ENCODE results near the gene TRPM1.

The TRPM1 gene

DNA sequence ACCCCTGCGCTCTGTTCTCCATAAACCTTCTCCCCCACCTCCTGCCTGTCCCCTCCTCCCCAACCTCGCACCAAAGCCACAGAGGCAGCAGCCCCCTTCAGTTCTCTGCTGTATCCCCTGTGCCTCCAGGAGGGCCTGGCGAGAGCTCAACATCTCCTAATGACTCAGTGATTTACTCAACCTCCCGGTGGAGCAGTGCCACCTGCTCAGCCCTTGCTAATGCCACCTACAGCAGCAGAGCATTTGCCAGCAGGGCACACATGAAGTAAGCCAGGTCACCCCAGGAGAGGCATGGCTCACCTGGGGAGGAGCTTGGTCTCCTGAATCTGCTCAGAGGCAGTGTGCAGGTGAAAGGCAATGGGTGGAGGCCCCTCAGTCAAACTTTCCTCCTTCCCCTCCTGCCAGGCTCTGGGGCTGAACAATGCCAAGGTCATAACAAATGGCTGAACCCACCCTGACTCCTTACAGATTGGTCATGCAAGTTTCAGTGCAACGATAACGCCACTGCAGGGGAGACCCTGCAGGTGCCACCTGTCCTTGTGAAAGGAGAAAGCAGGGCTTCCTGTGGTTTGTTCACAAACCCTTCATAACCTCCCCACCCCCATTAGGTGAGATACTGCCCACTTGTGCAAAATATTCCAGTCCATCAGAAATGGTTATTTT is 19.8 kb downstream of the TRPM1 start:
- no peak for FAIRE-seq

DNA sequence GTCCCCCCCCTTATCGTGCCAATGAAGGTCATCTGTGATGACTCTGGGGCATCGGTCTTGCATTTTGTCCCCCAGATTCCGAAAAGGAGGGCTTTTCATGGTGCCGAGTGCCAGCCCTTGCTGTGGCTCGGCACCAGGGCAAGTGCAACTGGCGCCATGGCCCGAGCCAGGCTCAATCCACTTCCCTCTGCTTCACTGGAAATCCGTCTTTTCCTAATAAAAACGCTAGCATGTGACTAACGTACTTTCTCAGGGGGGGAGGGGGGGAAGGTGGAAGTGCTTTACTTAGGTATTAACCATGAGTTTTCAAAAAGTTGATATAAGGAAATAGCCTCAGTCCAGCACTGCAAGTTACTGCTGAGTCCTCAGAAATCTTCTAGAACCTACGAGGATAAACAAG is 20.5 kb downstream of the TRPM1 start:
- no peak for FAIRE-seq

DNA sequence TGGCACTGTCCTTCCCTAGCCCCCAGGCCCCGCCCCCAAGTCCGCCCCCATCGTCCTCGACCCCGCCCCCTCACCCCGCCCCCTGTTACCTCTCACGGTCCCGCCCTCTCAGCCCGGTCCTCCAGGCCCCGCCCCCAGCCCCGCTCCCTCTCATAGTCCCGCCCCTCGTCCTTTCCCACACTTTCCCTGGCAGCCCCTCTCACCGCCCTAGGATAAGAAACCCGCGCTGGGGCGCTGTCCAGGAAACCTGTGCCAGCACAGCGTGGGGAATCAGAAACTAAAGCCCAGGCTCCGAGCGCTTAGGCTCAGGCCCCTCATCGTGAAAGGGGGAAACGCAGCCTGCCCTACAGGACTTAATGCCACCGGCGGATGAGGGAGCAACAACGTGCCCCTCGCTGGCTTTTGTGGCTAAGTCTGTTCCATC is 20.9 kb downstream of the TRPM1 start:
- no peak for FAIRE-seq

DNA sequence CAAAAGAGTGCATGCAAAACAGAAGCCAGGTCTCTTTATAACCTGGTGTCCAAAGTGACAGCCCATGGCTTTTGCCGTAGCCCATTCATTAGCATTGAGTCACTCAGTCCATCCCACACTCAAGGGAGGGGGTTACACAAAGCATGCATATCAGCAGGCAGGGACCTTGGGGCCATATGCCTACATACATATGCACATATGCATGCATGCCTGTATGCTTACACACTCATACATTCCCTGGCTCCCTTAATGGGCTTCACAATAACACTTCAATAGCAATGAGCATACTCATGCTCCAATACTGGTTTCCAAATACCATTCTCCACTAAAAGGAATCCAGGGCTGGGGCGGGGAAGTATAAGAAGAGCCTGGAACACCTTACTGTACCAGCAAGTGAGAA is 22.0 kb downstream of the TRPM1 start:
- no peak for FAIRE-seq

DNA sequence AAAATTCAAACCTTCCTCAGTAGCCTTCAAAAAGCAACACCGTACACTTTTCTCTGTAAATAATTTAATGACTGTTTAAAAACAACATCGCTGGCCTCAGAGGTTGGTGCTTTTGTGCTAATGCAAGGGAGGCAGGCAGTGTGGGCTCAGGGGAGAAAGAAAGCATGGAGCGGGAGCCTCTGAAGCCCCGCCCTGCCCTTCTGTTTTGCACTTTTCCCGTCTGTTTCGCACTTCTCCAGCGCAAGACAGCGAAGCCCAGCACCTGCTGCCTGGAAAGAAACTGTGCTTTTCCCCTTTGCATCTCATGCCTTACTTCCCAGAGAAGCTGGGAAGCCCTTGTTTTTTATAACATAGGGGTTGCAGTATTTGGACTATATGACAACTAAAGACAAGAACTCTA is 23.1 kb downstream of the TRPM1 start:
- no peak for FAIRE-seq

DNA sequence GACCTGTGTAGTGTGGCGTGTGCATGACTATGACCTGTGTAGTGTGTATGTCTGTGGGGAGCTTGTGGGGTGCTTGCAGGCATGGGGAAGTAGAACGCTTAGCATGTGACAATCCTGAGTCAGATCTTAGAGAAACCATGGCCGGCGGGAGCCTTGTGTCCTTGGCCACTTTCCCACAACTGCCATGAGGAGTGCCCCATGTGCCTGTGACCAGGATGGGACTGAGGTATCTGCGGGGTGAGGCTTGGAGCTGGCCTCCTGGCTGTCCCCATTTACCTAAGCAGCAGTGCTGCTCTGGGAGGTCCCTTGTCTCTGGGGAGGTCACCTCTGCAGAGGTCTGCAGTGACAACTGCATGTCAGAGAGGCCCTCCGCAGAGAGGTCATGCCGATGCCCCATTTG is 23.6 kb downstream of the TRPM1 start:
- no peak for FAIRE-seq

DNA sequence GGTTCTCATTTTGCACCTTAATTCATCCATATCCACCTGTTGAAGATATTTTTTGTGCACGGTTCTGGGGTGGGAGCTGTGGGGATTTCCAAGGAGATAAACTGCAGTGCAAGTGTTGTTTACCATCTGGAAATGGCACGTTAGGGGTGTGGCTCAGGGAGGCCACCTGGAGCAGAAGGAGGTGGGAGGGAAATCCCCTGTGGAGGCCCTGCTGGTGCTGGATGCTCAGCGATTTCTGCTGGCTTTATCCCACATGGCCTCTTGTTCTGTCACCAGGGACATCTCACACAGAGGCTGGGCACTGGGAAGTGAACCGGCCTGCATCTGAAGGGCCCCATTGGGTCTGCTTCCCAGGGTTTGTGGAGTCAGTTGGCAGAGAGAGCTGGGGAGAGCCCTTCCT is 24.3 kb downstream of the TRPM1 start:
- no peak for FAIRE-seq

DNA sequence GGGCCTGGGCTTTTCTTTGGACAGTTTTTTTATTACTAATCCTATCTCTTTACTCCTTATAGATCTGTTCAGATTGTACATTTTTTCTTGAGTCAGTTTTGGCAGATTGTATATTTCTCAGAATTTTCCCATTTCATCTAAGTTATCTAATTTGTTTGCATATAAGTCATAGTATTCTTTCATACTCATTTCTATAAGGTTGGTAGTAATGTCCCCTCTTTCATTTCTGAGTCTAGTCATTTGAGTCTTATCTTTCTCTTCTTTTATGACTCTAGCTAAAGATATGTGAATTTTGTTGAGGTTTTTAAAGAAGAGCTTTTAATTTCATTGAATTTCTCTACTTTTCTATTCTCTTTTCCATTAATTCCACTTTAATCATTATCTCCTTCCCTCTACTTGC is 27.2 kb downstream of the TRPM1 start:
- no peak for FAIRE-seq

DNA sequence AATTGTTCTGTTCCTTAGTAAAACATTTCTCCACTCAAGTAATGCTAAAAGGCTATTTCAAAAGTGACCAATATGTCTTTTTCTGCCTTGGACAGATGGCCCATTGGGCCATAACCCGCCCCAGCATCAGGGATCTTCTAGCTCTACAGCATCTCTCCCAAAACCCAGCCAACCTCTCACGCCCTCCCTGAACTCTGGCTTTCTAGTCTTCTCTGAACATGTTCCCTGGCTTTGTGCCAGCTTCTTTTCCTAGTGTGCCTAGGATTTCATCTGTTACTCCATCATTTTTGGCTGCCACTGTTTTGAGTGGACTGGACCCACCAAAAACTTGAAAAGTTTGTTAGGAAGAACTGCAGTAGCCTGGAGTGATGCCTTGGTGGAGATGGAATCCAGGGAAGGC is 30.7 kb downstream of the TRPM1 start:
- FAIRE-seq, result no peak

DNA sequence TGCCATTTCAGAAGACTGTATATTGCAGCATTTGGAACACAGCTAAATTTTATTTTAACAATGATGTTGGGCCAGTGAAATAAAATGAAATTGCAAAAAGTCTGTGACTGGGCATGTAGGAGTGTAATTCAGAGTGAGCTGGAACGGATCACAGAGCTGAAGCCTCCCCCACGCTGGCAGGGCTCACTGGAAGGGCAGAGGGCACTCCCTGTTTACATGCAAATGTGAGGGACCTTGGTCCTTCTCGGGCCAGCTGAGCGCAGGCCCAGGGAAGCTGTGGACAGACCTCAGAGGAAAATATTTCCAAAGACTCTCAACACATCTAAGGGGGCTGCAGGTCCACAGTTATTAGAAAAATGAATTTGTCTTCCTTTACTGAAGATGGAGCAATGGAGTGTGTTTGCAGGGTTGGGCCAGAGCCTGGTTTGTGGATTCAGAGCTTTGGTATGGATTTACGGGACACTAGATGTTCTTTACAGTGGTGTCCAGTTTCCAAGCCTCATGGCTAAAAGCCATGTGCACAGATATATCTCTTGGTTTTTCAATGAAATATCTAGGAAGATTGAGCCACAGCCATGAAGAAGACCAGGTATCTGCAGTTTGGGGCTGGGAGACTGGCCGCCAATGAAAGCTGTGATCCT is 32.0 kb downstream of the TRPM1 start:
- FAIRE-seq, result no peak

DNA sequence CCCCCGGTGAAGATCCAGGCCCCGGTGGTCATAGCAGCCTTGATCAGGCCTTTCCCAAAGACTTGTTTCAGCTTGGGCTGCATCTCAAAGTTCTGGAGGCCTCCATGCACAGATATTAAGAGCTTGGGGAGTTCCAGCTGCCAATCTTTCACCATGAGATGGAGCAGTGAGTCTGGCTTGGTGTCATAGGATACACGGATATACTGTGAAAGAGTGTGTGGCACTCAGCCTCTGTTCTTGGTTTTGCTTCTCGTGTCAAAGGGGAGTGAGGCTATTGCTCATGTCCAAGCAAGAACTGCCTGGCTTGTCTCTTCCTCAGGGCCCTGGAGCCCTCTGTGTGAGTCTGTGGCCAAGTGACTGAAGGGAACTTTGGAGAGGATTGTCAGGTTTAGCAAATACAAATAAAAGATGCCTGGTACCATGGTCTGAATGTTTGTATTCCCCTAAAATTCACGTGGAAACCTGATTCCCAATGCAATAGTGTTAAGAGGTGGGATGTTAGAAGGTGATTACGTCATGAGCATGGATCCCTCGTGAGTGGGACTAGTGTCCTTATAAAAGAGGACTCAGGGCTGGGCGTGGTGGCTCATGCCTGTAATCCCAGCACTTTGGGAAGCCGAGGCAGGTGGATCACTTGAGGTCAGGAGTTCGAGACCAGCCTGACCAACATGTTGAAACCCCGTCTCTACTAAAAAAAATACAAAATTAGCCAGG is 33.5 kb downstream of the TRPM1 start:
- no peak for FAIRE-seq

DNA sequence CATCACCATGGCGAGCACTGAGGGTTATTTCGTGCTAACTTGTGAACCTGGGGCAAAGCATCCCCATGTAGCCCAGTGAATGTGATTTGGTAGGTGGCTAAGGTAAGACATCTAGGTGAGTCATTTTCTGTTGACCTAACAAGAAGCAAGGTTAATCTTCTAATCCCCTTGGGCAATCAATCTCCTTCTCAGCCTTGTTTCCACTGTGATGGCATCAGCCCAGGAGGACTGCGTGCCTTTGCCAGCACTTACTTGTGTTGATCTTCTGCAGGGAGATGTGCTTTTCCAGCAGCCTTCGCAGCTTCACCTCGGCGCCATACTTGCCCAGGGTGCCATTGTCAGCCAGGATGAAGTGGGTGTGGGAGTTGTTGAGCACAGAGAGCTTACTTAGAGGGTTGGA is 35.7 kb downstream of the TRPM1 start:
- FAIRE-seq, result no peak

DNA sequence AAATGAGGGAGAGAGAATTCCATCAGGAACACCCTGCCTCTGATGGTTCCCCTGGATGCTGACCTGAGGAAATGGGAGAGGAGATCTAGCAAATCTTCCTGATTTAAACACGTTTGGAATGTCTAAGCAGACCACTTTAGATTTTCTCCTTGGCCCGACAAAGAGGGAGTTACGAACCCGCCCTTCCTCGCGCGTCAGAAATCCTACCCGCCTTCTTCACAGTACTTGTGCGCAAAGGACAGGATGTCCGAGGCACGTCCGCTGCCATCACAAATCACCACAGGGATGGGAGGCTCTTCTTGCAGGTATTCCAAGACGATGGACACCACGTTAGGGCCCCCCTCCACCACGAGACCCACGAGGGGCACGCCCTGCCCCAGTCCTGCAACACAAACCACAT is 38.6 kb downstream of the TRPM1 start:
- no peak for FAIRE-seq

DNA sequence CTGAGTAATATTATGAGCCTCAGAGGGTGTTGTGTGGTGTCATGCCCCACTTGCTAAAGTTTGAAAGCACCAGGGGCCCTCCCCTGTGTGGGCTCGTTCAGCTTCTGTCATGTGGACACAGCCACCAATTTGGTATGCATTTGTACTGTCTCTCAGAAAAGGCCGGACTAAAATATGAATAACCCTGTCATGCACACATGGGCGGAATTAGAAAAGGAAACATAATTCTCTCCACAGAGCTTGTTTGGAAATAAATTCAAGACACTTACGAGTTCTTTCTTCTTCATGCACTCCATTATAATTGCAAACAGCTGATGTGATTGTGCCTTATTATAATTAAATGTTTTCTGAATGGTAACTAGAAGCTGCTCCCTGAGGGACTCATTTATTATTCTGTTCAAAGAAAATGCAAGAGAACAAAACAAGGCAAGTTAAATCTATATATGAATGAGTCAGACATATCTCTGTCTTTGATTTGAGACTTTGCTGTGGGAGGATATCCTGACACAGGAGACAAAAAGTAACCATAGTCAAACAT is 39.1 kb downstream of the TRPM1 start:
- FAIRE-seq, result peak; percentile 98

DNA sequence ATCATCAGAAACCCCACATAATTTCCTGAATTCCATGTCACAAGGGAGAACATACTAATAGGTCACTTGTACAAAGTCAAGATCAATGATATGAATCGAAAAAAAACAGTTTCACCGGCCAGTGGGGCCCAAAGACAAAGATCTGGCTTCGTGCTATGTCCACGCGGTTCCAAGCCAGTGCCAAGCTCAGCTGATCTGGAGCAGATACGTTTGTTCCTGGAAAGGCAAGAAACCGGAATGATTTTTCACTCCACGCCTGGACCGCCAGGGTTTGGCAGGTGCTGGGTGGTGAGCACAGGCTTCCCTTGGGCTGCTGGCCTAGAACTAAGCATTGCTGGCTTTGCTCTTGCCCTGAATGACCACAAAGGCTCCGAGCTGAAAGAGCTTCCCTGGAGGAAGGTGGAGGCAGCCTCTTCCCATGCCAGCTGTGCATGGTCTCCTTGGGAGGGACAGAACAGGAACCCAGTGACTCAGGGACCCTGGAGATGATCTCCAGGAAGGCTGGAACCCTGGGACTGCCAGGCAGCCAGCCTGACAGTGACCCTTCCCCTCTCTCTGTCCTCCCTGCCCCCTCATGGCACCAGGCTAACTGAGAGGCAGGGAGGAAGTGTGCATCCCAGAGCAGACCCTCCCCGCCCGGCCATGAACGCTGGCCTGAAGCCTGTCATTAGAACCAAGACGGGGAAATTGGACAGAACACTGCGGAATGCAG is 40.9 kb downstream of the TRPM1 start:
- no peak for FAIRE-seq

DNA sequence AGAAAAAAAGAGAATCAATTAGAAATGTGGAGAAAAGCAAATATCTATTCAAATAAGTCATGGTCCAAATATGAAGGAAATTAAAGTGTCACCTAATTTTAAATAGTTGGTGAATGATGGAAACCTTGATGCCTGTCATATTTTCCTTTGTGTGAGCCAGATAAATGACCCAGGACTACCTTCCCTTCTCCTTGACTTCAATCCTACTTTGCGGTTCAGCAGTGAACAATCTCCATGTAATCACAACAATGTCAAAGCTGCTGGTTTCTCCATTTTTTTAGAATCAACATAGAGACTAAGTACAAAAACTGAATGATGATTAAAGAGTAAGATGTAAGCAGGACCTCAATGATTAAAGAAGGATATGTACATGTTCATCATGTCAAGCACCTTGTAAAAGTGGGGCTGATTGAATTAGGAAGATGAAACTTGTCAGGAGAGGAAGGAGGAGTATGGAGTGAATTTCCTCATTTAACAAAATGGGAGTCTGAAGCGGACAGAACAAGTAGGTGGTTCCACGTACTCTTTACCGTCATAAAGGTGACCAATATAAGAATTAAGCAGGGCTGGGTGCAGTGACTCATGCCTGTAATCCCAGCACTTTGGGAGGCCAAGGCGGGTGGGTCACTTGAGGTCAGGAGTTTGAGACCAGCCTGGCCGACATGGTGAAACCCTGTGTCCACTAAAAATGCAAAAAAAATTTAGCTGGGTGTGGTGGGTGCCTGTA is 43.1 kb downstream of the TRPM1 start:
- FAIRE-seq, result no peak

DNA sequence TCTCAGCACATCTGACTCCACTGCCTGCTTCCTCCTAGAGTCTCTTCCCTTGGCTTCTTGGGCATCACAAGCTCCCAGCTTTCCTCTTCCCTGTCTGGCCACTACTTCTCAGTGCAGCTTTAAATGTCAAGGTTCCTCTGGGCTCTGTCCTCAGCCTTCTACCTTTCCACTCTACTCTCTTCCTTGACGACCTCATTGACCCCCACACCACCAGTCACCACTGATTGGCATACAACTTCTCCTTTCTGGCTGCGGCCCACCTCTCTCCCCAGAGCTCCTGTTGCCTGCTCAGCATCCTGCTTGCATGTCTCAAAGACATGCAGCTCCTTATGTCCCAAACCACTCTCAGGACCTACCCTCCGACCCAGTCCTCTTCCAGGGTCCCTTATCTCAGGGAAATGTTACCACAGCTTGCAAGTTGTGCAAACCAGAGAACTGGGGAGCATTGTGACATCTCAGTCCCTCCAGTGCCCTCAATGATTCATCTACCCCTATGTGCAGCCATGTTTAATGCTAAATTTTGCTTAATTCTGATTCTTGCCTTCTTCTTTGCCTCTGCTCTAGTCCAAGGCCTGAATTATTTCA is 49.9 kb downstream of the TRPM1 start:
- no peak for FAIRE-seq

DNA sequence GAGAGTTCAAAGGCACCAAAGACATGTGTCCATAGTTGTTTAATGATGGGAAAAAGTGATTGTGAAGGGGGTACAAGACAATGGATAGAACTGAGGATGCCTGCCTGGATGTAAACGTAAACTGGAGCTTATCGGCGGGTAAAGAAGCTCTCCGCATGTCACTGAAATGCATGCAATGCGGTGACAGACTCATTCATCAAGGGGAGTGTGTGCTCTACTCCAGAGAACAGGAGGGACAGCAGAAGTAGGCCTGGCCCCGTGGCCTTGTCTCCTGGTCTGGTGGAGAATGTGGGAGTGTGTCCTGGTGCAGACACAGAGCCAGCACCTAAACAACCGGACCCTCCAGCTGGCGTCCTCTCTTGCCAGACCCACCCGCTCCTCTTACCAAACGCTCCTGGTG is 50.6 kb downstream of the TRPM1 start:
- FAIRE-seq, result no peak

DNA sequence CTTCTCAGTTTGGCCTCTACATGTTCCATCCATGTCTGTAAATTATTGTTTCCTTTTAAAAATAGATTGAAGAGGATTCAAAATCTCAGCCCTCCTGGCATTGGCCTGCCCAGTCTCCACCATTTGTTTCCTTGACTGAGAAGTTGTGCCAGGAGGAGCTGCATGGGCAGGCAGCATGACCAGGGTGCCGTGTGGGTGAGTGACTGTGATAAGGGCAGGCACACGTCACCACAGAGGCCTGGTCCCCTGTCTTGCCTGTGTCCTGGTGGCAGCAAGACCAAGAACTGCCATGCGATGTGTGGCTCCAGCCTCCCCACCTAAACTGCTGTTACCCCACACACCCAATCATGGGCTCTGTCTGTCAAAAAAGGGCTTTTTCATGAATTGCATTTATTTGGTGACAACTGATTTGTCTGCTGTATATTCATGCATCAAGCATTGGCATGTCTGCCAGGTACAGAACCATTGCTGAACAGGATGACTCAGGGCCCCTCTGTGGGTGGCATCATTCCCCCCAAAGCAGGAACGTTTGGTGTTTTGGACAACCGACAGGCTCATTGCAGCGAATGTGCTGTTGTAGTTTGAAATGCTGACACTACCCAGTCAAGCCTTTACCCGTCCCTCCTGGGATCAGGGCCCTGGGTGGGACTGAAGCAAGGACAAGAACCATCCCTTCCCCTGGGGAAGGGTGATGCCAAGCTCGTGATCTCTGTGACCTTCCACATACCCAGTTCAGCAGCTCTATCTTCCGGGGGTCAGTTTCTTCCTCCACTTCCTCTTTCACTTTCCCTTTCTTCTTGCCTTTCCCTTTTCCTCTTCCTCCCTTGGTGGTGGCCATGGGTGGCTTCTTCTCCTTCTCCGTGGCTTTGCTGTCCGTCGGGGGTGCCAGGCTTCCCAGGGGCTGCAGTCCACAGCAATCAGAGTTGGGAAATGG is 51.6 kb downstream of the TRPM1 start:
- no peak for FAIRE-seq

DNA sequence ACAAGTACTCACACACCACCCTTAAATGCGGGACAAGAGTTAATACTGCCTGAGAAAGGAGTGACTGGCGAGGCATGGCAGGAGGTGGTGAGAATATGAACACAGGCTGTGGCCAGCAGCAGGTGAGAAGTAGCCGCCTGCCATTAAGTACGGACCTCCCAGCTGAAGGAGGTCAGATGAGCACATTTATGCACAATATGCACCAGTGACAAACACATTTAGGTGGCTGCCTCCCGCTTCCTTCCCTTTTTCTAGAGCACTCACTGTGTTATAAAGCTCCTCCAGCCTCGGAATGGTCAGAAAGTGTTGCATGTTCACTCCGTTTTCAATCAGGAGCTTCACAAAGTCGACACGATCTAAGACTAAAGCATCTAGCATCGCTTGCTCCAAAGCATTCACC is 52.4 kb downstream of the TRPM1 start:
- FAIRE-seq, result no peak

DNA sequence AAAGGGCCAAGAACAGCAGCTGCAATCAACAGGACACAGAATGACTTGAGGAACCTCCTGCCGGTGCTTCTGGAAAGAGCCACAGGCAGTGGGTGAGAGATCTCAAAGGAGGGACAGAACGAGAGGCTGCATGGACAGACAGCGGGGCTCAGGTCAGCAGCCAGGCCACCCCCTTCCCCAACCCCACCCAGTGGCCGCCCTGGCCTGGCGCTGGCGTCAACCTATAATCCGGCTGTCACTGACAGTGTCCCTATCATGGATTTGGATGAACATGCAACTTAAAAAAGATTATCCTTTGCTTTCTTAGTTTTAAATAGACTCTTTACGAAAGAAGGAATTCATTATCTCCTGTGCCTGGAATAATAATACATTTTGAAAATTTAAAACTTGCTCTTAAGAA is 54.1 kb downstream of the TRPM1 start:
- FAIRE-seq, result no peak

All from endometrium (tissue), 2 donors.